GM23338 (cell line): ENCODE measurements around the gene DPYD. TPM values are rescaled to one million over a fixed set of nuclear protein-coding genes. Genes with fewer than 3 reads are reported as not detected.

ENCODE experiments used
- ATAC-seq: fragments of 200-7000 bp; cut with Tn5 transposase; 3 replicates; pipeline ENCODE4 v1.9.1; 2020
- DNase-seq: peaks from one replicate; pipeline ENCODE4 v3.0.0-alpha.2; 2015; ENCODE audit warnings: low spot score
- H2AFZ ChIP-seq: fragments of 200-600 bp; sonication (generic); 2 replicates; pipeline ENCODE4 v1.8.0; 2016; ENCODE audit warnings: antibody characterized with exemption, mild to moderate bottlenecking, moderate library complexity
- H3F3A ChIP-seq: fragments of 200-600 bp; sonication (generic); replicated peaks from 2 replicates; pipeline ENCODE4 v1.8.0; 2017; ENCODE audit warnings: antibody characterized with exemption, mixed run types, low read depth
- H3K27ac ChIP-seq: fragments of 200-600 bp; sonication (generic); 2 replicates; pipeline ENCODE4 v1.6.1; 2016; ENCODE audit warnings: low read depth
- H3K27me3 ChIP-seq: fragments of 200-600 bp; sonication (generic); 2 replicates; pipeline ENCODE4 v1.8.0; 2016; ENCODE audit warnings: mild to moderate bottlenecking, mixed run types, moderate library complexity; ENCODE audit not compliant: insufficient read depth
- H3K36me3 ChIP-seq: fragments of 200-600 bp; sonication (generic); 2 replicates; pipeline ENCODE4 v1.8.0; 2016; ENCODE audit warnings: mild to moderate bottlenecking; ENCODE audit not compliant: insufficient read depth
- H3K4me1 ChIP-seq: fragments of 200-600 bp; sonication (generic); 2 replicates; pipeline ENCODE4 v1.8.0; 2016; ENCODE audit warnings: mild to moderate bottlenecking, moderate library complexity; ENCODE audit not compliant: insufficient read depth
- H3K4me2 ChIP-seq: fragments of 200-600 bp; sonication (generic); 2 replicates; pipeline ENCODE4 v1.7.1; 2017; ENCODE audit warnings: mixed run types
- H3K4me3 ChIP-seq: fragments of 200-600 bp; sonication (generic); 2 replicates; pipeline ENCODE4 v1.6.1; 2016; ENCODE audit warnings: mixed run types
- H3K79me2 ChIP-seq: fragments of 200-600 bp; sonication (generic); replicated peaks from 2 replicates; pipeline ENCODE4 v1.8.0; 2017; ENCODE audit warnings: mild to moderate bottlenecking; ENCODE audit not compliant: insufficient read depth
- H3K9me2 ChIP-seq: fragments of 200-600 bp; sonication (generic); 2 replicates; pipeline ENCODE4 v1.8.0; 2017; ENCODE audit not compliant: insufficient read depth
- H4K20me1 ChIP-seq: fragments of 200-600 bp; sonication (generic); replicated peaks from 2 replicates; pipeline ENCODE4 v1.8.0; 2017; ENCODE audit warnings: mild to moderate bottlenecking; ENCODE audit not compliant: insufficient read depth
- H3K27ac Mint-ChIP-seq: 2 replicates; pipeline ENCODE4 v1.8.0; 2020; ENCODE audit warnings: inconsistent platforms, mild to moderate bottlenecking, moderate library complexity, mixed read lengths
- H3K27me3 Mint-ChIP-seq: 3 replicates; pipeline ENCODE4 v1.8.0; 2022; ENCODE audit warnings: low read depth, mild to moderate bottlenecking, moderate library complexity, mixed read lengths, inconsistent platforms; ENCODE audit not compliant: insufficient read depth, poor library complexity
- H3K36me3 Mint-ChIP-seq: 3 replicates; pipeline ENCODE4 v1.8.0; 2021; ENCODE audit warnings: low read depth, mild to moderate bottlenecking, inconsistent platforms, moderate library complexity, mixed read lengths
- H3K4me1 Mint-ChIP-seq: 3 replicates; pipeline ENCODE4 v1.8.0; 2020; ENCODE audit warnings: mild to moderate bottlenecking, inconsistent platforms, mixed read lengths
- H3K4me3 Mint-ChIP-seq: 3 replicates; pipeline ENCODE4 v1.8.0; 2021; ENCODE audit warnings: moderate library complexity, mild to moderate bottlenecking, inconsistent platforms, mixed read lengths
- H3K9me3 Mint-ChIP-seq: 3 replicates; pipeline ENCODE4 v1.8.0; 2020; ENCODE audit warnings: moderate library complexity, mild to moderate bottlenecking, inconsistent platforms, mixed read lengths
- CREB1 ChIP-seq: fragments of 250-450 bp; sonication (Bioruptor Pico); IDR thresholded peaks from 2 replicates; pipeline ENCODE4 v1.5.0; 2020; ENCODE audit warnings: low read depth, mild to moderate bottlenecking, moderate library complexity
- CTCF ChIP-seq, 2 experiments: fragments of 200-600 bp in 1 of 2; sonication (generic) in 1 of 2; conservative IDR thresholded peaks; 2 replicates each; pipeline versions ENCODE4 v1.5.1 to v1.6.1; 2016 to 2017; ENCODE audit warnings: antibody characterized with exemption in 2 of 2, low read depth in 2 of 2, mild to moderate bottlenecking in 2 of 2, moderate library complexity in 1 of 2
- ETS1 ChIP-seq: IDR thresholded peaks from 2 replicates; pipeline ENCODE4 v1.6.1; 2016; ENCODE audit warnings: antibody characterized with exemption
- EZH2 ChIP-seq: fragments of 200-600 bp; sonication (generic); IDR thresholded peaks from one replicate; pipeline ENCODE4 v1.8.0; 2017; ENCODE audit warnings: antibody characterized with exemption, mild to moderate bottlenecking, low read depth; ENCODE audit not compliant: unreplicated experiment
- REST ChIP-seq: IDR thresholded peaks from one replicate; pipeline ENCODE4 v1.6.1; 2018; ENCODE audit warnings: antibody characterized with exemption; ENCODE audit not compliant: unreplicated experiment
- STAT1 ChIP-seq: IDR thresholded peaks from one replicate; pipeline ENCODE4 v1.6.1; 2016; ENCODE audit warnings: antibody characterized with exemption; ENCODE audit not compliant: unreplicated experiment
- ZNF114 ChIP-seq: fragments of 250-450 bp; sonication (Bioruptor Pico); IDR thresholded peaks from 2 replicates; pipeline ENCODE4 v1.5.0; 2020; ENCODE audit warnings: mild to moderate bottlenecking, moderate library complexity
- ZNF331 ChIP-seq: fragments of 250-450 bp; sonication (Bioruptor Pico); IDR thresholded peaks from 2 replicates; pipeline ENCODE4 v1.5.0; 2020; ENCODE audit warnings: low read depth, mild to moderate bottlenecking, moderate library complexity
- ZNF462 ChIP-seq: fragments of 250-450 bp; sonication (Bioruptor Pico); IDR thresholded peaks from 2 replicates; pipeline ENCODE4 v1.5.0; 2020; ENCODE audit warnings: mild to moderate bottlenecking, moderate library complexity
- polyA plus RNA-seq: library from polyadenylated mRNA; unstranded; fragments of >200 nt; fragmentation: Nextera tagmentation; extraction: Ambion mirVana; gene quantifications from 2 replicates; pipeline ENCODE4 v1.2.1, GENCODE V29; 2016
- total RNA-seq: library from RNA; depleted of rRNA; stranded (reverse); fragments of >200 nt; shearing (Covaris generic); gene quantifications from 2 replicates; pipeline ENCODE4 v1.2.3, GENCODE V29; 2014

The DPYD gene
- total and polyA plus RNA-seq, 2 experiments from 2014 or later = 0.50 to 1.6 TPM

GRCh38 chr1:97366984-97367383, 553.9 kb downstream of the DPYD start (continued):
- TF ChIP-seq ZNF462 (CRISPR knock-in tag) (no peak), EZH2 (no peak), CREB1 (CRISPR knock-in tag) (no peak)

- no peaks in the 10 kb centered on the region for H3K79me2 ChIP-seq
- H3K9me2 ChIP-seq = peaks cover 6% of the 10 kb centered on the region; the same call in 1 of the 2 replicates
- H3K4me1 ChIP-seq = no peaks in the 10 kb centered on the region; the same call in 1 of the 2 replicates
- no peak overlapping the region for H3K27ac Mint-ChIP-seq
- no peak overlapping the region for H2AFZ ChIP-seq
- H3K27me3 Mint-ChIP-seq = no peaks in the 10 kb centered on the region
- H3K4me3 ChIP-seq = no peak overlapping the region
- no peaks in the 10 kb centered on the region for H3F3A ChIP-seq
- peaks cover 9% of the 10 kb centered on the region; the same call in 2 of the 3 replicates for H3K4me1 Mint-ChIP-seq
- no peaks in the 10 kb centered on the region for H3K9me3 Mint-ChIP-seq
- ATAC-seq = no peak
- no peaks in the 10 kb centered on the region for H3K36me3 Mint-ChIP-seq
- DNase-seq = no peak
- H4K20me1 ChIP-seq = no peaks in the 10 kb centered on the region
- no peak overlapping the region for H3K4me3 Mint-ChIP-seq
- H3K27me3 ChIP-seq = no peaks in the 10 kb centered on the region
- H3K4me2 ChIP-seq = no peak overlapping the region
- H3K27ac ChIP-seq = no peak overlapping the region
- no peaks in the 10 kb centered on the region for H3K36me3 ChIP-seq
- TF ChIP-seq REST (no peak), STAT1 (no peak), ETS1 (no peak), CREB1 (CRISPR knock-in tag) (no peak), CTCF (conservative IDR thresholded peaks at IDR 0.05; ENCODE audit: low read depth in 2 of 2) (no peak), ZNF114 (CRISPR knock-in tag) (no peak), ZNF331 (CRISPR knock-in tag) (no peak)
These were observed 555.8 kb downstream of the DPYD start for GRCh38 chr1:97365026-97365425.
